ENCODE results near the gene DICER1. TPM values are rescaled to one million over a fixed set of nuclear protein-coding genes. Genes with fewer than 3 reads are reported as not detected.

The DICER1 gene
- total RNA-seq, 4 donors from 2014 or later = 29.4 to 63.7 (median 37.9) TPM

DNA sequence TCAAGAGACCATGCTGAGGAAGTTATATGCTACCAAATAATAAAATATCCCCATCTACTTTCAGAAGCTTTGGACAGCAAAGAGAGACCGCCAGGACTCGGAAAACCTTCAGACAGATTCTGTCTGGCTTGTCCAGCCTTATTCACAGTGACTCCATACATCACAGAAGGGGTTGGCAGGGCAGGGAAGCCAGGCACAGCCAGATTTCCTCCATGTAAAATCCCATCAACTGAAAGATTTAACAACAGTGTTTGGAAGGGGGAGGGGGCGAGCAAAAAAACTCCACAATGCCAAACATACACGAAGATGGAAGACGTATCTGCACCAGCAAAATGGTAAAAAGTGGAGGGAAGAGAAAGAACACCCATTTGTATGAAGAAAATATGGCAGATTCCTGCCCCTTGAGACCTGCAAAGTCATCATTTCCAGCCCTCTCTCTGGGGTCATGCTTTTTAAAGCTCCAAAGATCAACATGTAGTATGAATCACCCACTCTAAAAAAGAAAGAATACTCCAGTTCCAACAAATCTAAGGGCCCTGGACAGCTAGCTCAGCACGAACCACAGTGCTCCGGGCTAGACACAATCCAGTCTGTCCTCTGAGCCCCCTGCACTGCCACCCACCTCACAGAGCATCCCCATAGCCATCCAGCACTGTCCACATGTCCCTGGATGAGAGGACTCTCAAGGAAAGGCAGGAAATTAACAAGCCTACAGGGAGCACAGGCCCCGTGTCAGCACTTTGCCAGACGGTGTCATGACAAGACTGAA lies 116.4 kb downstream of the DICER1 start:
- DNase-seq (no peak), ATAC-seq (no peak)
- H3K36me3 ChIP-seq = no peaks in the 10 kb centered on the region
- no peak overlapping the region for H3K27ac ChIP-seq
- no peak for TF ChIP-seq POLR2A (IDR thresholded peaks at IDR 0.05)
- TF ChIP-seq, protein P1, sequence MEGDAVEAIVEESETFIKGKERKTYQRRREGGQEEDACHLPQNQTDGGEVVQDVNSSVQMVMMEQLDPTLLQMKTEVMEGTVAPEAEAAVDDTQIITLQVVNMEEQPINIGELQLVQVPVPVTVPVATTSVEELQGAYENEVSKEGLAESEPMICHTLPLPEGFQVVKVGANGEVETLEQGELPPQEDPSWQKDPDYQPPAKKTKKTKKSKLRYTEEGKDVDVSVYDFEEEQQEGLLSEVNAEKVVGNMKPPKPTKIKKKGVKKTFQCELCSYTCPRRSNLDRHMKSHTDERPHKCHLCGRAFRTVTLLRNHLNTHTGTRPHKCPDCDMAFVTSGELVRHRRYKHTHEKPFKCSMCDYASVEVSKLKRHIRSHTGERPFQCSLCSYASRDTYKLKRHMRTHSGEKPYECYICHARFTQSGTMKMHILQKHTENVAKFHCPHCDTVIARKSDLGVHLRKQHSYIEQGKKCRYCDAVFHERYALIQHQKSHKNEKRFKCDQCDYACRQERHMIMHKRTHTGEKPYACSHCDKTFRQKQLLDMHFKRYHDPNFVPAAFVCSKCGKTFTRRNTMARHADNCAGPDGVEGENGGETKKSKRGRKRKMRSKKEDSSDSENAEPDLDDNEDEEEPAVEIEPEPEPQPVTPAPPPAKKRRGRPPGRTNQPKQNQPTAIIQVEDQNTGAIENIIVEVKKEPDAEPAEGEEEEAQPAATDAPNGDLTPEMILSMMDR (IDR thresholded peaks at IDR 0.05 in 4 of 5, conservative IDR thresholded peaks at IDR 0.05 in 1 of 5) = no peak
- H3K4me3 ChIP-seq = no peak overlapping the region
- no peaks in the 10 kb centered on the region for H3K9me3 ChIP-seq
- H3K4me1 ChIP-seq = no peaks in the 10 kb centered on the region
- no peaks in the 10 kb centered on the region for H3K27me3 ChIP-seq
- in situ Hi-C loops (cut with MboI; ENCODE audit: low sequenced_read_pairs in 4 of 4) (no loop called here), intact Hi-C loops (cut with DNase I; ENCODE audit: low total_unique reads) (no loop called here)

DNA sequence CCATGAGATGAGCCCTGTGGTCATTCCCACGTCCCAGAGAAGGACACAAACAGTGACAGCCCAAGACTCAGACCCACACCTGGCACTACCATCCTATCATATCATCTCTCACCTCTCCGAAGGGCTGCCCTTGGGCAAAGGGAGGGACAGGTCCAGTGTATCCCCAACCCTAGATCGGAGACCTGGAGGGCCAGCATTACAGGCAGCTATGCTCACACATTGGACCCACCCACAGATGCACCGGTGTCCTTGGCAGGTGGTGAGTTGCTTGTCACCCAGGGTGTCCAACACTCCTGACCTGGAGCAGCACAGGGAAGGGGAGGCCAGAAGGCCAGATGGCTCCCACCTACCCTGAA lies 117.4 kb downstream of the DICER1 start:
- no peak for ATAC-seq
- intact Hi-C loops (cut with DNase I; ENCODE audit: low total_unique reads) = no loop called here
- Histone ChIP-seq H3K4me1 (no peaks in the 10 kb centered on the region), H3K36me3 (no peaks in the 10 kb centered on the region), H3K27ac (no peak overlapping the region), H3K4me3 (no peak overlapping the region), H3K27me3 (no peaks in the 10 kb centered on the region), H3K9me3 (no peaks in the 10 kb centered on the region)
- no peak for TF ChIP-seq POLR2A (IDR thresholded peaks at IDR 0.05)
- TF ChIP-seq, protein P1 (IDR thresholded peaks at IDR 0.05 in 4 of 5, conservative IDR thresholded peaks at IDR 0.05 in 1 of 5) = no peak
- in situ Hi-C loops (cut with MboI; ENCODE audit: low sequenced_read_pairs in 4 of 4) = no loop called here
- no peak for DNase-seq

DNA sequence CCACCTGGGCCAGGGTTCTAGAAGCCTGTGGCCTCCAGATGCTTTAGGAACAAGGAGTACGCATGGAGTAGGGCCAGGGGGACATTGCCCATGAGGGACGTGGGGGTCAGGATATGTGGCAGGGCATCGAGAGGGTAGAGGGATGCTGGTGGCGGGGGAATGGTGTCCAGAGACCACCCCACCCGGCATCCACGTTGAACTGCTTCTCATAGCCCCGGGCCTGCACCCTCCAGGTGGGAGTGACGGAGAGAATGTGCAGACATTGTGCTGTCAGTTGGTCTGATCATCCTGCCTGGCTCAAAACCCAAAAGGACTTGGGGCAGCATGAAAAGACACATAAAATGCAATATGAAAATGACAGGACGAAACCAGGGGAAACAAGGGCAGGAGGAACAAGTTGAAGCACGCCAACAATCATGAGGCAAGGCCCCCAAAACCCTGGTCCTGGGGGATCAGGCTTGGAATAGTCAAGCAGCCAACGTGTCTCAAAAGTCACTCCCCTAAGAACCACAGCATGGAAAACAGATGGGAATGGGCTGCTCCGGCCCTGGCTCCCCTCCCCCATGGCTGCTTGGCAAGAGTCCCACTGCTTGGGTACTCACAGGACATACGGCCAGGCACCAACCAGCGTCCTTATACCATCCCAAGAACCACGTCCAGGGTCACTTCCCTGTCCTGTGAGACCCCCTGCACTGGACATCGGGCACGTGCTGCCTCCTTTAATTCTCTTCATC lies 117.9 kb downstream of the DICER1 start:
- Histone ChIP-seq H3K36me3 (no peaks in the 10 kb centered on the region), H3K4me3 (no peak overlapping the region), H3K27me3 (no peaks in the 10 kb centered on the region), H3K27ac (no peak overlapping the region), H3K4me1 (no peaks in the 10 kb centered on the region), H3K9me3 (no peaks in the 10 kb centered on the region)
- no peak for ATAC-seq
- intact Hi-C loops (cut with DNase I; ENCODE audit: low total_unique reads) (no loop called here), in situ Hi-C loops (cut with MboI; ENCODE audit: low sequenced_read_pairs in 4 of 4) (no loop called here)
- TF ChIP-seq, protein P1 (IDR thresholded peaks at IDR 0.05 in 4 of 5, conservative IDR thresholded peaks at IDR 0.05 in 1 of 5) = no peak
- TF ChIP-seq POLR2A (IDR thresholded peaks at IDR 0.05) = no peak
- DNase-seq = no peak

DNA sequence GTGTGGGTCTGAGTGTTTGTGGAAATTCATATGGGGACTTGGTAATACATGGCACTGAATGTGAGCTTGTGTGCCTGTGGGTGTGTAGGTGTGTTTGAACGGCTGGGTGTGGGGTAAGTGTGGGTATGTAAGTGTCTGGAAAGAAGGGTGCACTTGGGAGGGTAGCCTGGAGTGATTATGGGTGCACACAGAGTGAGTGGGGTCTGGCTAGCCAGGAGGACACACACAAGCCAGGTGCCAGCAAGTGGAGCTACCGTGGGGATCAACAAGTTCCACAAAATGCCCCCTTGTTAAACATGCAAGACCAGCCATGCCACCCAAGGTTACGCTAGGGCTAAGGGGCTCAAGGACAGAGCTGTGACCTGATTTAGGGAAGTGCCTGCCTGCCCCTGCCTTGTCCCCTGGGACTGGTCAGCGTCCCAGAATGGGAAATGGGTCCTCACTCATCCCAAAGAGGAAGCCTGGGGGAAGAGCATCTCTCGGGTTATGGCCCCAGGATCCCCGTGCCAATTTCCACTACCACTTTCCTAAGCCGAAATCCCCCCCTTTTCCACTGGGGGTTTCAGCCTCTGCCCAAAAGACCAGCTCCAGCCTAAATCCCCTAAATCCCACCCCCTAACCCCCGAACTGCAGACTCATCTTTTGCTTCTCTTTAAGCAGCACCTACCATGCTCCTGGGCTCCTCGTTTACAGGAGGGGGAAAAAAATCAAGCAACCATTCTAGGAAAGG lies 118.6 kb downstream of the DICER1 start:
- H3K27me3 ChIP-seq = no peaks in the 10 kb centered on the region
- TF ChIP-seq, protein P1 (IDR thresholded peaks at IDR 0.05 in 4 of 5, conservative IDR thresholded peaks at IDR 0.05 in 1 of 5) = no peak
- TF ChIP-seq POLR2A (IDR thresholded peaks at IDR 0.05) = no peak
- no peaks in the 10 kb centered on the region for H3K9me3 ChIP-seq
- ATAC-seq = no peak
- no peaks in the 10 kb centered on the region for H3K4me1 ChIP-seq
- H3K4me3 ChIP-seq = no peak overlapping the region
- intact Hi-C loops (cut with DNase I; ENCODE audit: low total_unique reads) (no loop called here), in situ Hi-C loops (cut with MboI; ENCODE audit: low sequenced_read_pairs in 4 of 4) (no loop called here)
- no peak overlapping the region for H3K27ac ChIP-seq
- no peaks in the 10 kb centered on the region for H3K36me3 ChIP-seq
- no peak for DNase-seq
